Stimulated activated CD8-positive, alpha-beta memory T cell treated with anti-CD3 and anti-CD28 coated beads, Interleukin-7, amount 100 ng/mL, for 48 hours (primary cell): ENCODE data around the gene CYP26C1.
"Not testable (repeated sequence)": the region's sequence is repeated elsewhere in the genome, so short reads cannot be mapped to it uniquely, and the experiment has no call there.

ENCODE experiments used
- DNase-seq, 2 donors: peaks; one replicate each; pipeline ENCODE4 v3.0.0-alpha.2; 2020; ENCODE audit warnings: low read depth in 1 of 2; ENCODE audit errors: extremely low read depth in 1 of 2

The CYP26C1 gene

DNA sequence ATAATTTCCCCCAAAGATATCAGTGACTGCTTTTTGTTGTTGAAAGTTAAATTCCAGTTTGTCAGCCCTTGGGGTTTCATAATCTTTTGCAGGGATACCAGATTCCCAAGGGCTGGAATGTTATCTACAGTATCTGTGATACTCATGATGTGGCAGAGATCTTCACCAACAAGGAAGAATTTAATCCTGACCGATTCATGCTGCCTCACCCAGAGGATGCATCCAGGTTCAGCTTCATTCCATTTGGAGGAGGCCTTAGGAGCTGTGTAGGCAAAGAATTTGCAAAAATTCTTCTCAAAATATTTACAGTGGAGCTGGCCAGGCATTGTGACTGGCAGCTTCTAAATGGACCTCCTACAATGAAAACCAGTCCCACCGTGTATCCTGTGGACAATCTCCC, 16.3 kb downstream of the CYP26C1 start:
- DNase-seq, result no peak

DNA sequence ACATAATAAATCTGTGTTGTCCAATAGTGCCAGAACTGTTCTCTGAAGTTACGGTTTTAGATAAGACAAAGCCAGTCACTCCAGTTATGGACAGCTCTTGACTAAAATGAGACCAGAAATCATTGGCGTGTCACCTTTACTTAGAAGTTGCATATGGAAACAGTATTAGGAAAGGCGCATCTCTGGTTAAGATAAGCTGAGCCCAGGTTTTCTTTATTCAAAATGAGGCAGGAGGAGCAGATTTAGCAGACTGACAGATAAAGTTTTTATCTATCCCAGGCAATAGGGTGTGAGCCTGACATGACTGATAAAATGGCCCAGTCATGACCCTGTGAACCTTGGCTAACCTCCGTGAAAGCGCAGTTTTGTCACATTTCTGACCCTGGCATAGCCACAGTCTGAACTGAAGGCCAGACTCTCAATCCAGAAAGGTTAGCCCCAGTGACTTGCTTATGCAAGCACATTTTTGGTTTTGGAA, 17.3 kb downstream of the CYP26C1 start:
- no peak for DNase-seq

DNA sequence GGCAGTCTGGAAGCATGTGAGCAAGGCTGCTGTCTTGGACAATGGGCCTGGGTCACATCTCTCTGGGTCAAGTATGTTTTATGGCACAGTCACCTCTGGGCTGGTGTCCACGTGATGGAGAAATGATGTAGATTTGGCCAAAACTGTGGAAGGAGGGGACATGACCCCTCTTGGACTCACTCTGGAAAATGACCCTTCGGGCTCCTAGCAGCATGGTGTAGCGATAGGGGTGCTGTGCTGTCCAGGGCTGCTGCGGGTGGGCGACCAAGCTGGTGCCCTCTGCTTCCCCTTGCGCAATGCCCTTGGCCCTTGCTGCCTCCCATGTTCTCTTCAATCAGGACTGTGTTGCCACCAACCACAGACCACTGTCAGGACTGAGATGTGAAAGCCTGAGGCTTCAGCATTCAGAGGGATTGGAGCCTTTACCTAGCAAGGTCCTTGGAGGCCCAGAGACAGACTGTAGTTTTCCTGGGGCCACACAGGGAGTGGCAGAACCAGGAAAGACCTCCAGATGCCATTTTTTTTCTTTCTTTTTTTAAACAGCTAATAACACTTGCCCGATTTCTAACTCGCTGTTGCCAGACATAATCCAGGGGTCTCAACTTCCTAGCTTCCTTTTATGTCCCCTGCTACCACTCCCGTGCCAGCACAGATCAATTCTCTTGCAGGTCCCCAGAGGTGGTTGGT, 19.2 kb downstream of the CYP26C1 start:
- no peak for DNase-seq

DNA sequence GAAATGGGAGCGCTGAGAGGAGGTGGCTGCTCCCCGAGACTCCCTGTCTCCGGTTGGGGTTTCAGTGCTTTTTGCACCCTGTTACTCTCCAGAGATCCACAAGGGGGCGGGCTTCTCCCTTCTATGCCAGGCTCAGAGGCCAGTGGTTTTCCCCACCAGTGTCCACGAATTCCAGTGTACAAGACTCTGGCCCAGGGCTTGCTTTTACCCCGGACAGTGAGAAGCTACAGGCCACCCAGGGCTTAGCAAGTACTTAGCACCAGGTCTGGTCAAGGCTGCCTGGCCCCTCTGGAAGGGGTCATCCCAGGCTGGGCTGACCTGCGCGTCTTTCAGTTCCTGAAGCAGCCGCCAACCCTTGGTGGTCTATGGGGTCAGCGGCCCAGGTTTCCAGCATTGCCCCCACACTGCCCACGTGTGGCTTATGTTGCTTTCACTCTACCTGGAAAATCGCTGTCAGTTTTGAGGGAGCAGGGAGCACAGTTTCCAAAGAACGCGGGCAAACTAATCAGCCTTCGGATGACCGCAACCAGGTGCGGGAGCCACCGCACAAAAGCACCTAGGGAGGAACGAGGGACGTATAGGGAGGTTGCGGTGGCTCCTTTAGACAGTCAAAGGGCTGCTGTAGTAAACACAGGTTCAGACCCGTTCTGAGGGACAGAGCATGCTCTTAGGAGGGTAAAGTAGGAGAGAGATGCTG, 19.9 kb downstream of the CYP26C1 start:
- no peak for DNase-seq

DNA sequence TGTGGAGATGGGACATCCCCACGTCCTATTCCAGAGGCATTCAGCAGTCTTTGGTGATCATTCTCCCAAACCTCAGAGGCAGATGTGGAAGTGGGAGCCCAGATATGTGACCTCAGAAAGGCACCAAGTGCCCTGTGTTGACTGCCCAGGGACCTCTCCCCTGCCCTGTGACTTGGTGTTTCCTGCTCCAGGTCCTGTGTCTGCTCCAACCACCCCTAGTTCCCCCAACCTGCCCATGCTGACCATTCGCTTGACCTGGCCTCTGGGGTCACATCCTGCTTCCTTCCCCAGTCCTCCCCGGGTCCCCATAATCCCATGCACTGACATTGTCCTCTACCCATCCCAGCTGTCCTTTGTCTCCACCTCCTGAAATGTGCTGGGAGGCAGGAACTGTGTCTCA, 20.7 kb downstream of the CYP26C1 start:
- DNase-seq, result no peak

DNA sequence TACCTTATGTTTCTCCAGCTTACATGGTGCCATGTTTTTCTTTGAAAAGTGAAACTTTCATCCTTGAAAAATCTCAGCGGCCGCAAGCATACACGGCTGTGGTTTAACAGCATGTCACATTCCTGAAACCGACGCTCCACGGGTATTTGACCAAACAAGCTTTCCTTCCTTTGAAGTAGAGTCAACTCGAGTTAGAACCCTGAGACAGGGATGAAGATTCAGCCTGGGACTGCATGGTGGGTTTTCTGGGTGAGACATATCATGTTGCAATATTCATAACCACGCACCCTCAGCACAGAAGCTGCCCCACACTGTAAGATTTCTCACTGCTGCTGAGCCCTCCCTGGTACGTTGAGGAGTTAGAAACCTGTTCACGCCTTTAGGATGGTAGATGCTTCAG, 21.2 kb downstream of the CYP26C1 start:
- no peak for DNase-seq

DNA sequence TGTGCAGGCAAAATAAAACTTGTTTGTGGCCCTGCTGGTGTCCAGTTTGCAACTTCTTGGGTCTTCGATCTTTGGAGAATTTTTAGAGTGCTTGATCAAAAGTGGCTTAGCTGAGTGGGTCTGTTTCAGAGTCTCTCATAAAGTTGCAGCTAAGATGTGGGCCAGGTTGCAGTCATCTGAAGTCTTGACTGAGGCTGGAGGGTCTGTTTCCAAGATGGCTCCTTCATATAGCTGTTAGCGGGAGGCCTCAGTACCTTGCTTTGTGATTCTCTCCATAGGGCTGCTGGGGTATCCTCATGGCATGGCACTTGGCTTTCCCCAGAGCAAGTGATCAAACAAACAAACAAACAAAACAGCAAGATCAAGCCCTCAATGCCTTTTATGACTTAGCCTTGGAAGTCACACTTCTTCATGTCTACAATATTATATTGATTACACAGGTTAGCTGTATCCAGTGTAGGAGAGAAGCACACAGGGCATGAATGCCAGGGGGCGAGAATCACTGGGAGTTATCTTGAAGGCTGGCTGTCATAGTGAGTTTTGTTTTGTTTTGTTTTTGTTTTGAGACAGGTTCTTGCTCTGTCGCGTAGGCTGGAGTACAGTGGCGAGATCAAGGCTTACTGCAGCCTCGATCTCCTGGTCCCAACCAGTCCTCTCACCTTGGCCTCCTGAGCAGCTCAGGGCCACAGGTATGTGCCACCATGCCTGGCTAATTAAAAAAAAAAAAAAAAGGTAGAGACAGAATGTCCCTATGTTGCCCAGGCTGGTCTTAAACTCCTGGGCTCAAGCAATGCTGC, 23.3 kb downstream of the CYP26C1 start:
- DNase-seq, result no peak

DNA sequence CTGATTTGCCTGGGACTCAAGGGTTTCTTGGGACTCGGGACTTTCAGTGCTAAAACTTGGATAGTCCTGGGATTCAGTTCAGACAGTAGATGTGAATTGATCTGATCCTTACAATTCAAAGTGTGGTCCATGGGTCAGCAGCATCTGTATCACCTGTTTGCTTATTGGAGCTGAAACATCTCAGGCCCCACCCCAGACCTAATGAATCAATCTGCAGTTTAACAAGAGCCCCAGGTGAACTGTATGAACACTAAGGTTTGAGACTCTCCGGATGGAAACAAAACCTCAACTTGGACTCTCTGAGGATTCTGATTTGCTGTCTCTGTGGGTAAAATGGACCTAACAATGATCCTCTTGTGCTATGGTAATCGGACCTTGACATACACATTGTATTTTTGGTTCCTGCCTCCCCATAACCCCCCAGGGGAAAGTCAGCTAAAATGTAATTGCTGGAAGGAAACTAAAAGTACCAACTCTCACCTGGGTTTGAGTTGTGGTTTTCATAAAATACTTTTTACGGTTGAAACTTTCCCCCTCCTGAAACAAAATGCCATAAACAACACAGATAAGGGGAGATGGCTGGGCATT, 24.8 kb downstream of the CYP26C1 start:
- DNase-seq, result no peak

DNA sequence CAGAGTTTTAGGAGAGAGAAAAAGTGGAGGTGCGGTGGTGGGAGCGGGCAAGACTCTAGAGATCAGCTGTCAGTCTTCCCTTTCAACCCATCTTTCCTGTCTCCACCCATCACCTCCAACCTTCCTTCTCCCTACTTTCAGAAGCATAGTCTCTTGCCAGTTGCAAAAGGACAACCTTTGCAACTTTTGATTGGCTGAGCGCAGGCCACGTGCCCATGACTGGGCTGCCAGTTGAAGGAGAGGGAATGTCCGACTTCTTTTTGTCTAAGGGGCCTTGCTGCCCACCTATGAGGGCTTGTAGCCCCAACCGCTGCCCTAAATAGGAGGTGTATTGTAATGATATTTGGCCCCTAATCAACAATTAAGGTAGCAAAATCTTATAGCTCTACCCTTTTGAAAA, 25.7 kb downstream of the CYP26C1 start:
- no peak for DNase-seq

DNA sequence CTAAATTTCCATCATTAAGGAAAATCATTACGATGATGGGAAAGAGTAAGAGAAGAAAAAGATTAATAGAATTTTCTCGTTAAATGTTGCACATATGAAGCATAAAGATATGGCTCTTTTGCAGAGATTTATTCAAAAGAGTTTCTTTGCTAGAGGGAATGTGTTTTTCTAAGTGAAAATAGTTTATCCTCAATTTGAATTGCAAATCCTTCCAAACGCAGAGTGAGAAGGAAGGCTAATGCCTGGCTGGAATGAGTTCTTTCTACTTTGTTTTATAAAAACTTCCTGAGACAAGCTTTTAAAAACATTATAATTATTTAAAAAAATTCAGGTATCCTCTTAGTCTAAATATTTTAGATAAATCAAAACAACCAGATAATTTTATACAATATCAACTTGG, 27.2 kb downstream of the CYP26C1 start:
- no peak for DNase-seq

DNA sequence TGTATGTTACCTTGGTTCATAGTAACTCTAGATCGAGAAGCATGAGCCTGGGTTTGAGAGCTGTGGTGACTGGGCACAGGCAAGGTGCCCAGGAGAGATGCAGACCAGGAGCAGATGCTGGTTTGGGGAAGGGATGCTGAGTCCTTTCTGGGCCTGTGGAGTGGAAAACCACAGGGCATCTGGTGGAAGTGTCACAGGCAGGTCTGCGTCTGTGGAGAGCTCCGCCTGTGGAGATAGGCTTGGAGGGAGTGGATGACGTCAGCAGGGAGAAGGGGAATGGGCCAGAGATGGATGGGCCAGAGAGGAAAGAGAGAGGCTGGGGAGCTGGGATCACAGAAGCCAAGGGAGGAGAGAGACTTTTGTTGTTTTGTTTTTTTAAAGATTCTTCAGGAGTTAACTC, 27.9 kb downstream of the CYP26C1 start:
- DNase-seq, result no peak

DNA sequence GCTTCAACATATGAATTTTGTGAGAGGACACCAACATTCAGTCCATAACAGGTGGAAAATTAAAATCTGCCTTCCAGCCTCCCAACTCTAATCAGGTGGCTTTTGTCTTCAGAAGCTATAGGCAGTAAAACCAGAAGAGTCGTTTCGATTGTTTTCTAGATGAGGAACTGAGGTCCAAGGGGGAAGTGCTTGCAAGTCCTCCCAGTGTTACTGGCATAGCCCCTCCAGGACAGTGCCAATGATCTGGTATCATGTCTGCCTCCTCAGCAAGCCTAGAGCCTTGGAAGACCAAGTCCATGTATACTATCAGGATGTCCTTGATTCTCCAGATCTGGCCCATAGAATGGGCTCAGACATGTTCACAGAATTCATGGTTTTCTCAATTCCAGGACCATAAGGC, 30.0 kb downstream of the CYP26C1 start:
- no peak for DNase-seq

DNA sequence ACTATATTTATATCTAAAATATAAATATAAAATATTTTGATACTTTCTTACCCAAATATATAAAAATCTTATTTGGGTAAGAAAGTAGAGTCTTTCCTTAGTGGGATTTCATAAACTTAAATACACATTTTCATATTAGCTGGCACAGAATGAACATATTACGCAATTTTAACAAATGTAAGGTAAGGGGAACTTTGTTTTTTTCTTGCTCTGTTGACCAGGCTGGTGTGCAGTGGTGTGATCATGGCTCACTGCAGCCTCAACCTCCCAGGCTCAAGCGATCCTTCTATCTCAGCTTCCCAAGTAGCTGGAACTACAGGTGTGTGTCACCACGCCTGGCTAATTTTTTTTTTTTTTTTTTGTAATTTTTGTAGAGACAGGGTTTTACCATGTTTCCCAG, 31.4 kb downstream of the CYP26C1 start:
- no peak for DNase-seq

DNA sequence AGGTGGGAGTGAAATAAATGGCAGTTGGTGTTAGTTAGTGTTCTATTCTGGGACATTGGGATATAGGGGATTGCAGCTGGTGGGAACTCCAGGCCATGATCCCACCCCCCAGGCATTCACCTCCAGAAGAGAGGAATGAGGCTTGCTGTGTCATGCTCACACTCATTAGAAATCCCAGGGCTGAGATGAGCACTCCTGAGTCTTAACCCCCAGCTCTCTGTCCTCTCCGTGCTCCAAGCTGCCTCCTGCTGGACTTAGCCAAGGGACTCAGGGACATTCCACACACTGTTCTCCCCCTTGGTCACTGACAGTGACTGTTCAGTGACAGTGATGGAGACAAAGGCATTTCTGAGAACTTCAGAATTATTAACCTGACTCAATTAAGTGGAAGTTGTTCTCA, 34.6 kb downstream of the CYP26C1 start:
- no peak for DNase-seq

DNA sequence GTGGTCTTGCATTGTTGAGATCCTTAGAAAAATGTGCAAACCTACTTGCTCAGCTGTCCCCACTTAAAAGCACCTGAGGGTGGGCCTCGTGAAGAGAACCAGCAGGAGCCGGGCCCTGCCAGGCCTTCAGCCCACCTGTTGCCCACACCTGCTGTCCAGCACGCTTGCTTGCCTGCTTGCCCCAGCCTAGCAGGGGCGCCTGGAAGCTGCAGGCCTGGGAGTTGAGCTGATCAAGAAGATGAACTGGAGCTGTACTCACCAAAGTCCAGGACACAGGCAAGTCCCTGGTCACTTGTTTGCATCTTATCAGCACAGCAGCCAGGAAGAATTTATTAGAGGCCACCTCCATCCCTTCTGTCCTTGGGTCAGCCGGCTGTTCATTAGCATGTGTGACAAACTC, 36.3 kb downstream of the CYP26C1 start:
- DNase-seq, result no peak

DNA sequence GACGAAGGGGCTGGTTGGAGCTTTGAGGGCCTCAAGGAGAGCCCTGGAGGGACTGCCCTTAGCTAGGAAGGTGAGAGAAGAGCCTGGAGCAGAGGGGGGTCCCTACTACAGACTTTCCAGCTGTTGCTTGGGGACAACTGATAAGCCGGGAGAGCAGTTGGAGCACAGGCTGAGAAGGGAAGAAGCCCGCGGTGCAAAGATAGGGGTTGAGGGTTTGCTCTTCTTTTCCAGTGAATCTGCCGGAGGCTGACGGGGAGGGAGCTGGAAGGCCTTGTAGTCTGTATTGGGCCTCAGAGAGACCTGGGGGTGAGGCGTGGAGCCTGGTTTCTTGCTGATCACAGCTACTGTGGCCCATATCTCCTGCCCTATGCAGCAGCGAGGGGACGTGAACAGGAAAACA, 36.8 kb downstream of the CYP26C1 start:
- DNase-seq, result no peak

DNA sequence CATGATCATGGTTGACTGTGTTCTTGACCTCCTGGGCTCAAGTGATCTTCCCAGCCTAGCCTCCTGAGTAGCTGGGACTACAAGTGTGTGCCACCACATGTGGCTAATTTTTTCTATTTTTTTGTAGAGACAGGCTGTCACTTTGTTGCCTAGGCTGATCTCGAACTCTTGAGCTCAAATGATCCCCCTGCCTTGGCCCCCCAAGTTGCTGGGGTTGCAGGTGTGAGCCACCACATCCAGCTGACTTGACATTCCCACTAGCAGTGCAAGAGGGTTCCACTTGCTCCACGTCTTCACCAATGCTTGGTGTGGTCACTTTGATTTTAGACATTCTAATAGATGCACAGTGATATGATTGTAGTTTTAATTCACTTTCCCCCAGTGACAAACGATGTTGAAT, 38.2 kb downstream of the CYP26C1 start:
- no peak for DNase-seq

DNA sequence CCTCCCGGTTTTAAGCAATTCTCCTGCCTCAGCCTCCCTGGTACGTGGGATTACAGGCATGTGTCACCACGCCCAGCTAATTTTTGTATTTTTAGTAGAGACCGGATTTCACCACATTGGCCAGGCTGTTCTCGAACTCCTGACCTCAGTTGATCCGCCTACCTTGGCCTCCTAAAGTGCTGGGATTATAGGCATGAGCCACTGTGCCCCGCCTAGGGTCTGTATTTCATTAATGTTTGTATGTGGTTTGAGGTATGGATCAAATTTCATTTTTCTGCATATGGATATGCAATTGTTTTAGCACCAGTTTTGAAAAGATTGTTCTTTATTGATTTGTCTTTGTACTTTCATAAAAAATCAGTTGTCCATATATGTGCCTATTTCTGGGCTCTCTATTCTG, 39.1 kb downstream of the CYP26C1 start:
- no peak for DNase-seq

DNA sequence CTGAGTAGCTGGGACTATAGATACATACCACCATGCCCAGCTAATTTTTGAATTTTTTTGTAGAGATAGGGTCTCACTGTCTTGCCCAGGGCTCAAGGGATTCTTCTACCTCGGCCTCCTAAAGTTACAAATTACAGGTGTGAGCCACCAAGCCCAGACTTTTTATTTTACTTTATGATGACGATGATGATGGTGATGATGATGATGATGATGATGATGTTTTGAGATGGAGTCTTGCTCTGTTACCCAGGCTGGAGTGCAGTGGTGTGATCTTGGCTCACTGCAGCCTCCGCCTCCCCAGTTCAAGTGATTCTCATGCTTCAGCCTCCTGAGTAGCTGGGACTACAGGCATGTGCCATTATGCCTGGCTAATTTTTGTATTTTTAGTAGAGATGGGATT, 40.5 kb downstream of the CYP26C1 start:
- DNase-seq, result not testable (repeated sequence)

DNA sequence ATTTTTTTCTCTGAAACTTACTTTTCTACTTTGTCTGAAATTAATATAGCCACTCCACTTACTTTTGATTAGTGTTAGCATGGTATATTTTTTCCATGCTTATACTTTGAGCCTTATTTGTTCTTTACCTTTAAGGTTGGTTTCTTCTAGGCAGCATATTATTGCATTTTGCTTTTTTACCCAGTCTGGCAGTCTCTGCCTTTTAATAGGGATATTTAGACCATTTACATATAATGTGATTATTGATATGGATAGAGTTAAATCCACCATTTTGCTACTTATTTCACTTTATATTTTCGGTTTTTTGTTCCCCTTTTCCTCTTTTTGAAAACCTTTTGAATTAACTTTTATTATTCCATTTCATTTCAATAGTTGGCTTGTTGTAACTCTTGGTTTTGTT, 43.4 kb downstream of the CYP26C1 start:
- no peak for DNase-seq

DNA sequence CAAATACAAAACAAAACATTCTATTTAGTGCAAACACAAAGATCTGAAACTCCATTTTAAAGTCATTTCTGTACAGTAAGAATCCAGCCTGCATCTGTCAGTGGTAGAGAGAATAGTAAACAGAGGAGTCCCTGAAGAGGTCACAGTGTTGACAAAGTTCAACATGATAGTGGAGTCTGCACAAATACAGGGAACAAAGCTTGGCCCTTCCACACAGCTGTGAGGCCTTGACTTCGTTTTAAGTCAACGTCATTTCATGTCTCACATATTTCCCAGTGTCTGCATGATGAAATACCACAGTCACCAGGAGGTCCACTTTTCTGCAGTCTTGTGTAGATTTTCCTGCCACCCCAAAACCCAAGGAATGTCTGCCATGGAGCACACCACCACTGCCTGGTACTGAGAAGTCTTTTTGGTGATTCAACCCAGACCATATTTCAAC, 46.1 kb downstream of the CYP26C1 start:
- DNase-seq, result no peak
